GM21423 (cell line): ENCODE results near the gene PAGE1.
"Not testable (repeated sequence)": the region's sequence is repeated elsewhere in the genome, so short reads cannot be mapped to it uniquely, and the experiment has no call there.

Experiments used
- ATAC-seq: cut with Tn5 transposase; IDR thresholded peaks from one replicate; pipeline ENCODE4 v1.9.1; 2021; ENCODE audit warnings: mild to moderate bottlenecking, moderate library complexity; ENCODE audit not compliant: unreplicated experiment

Gene PAGE1, protein sequence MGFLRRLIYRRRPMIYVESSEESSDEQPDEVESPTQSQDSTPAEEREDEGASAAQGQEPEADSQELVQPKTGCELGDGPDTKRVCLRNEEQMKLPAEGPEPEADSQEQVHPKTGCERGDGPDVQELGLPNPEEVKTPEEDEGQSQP

GRCh38 chrX:49695276-49696180 lies at the start of gene PAGE1:
TSS of gene PAGE1 (minus strand) at chrX:49695984. CDS start at chrX:49694770, 1,214 bp downstream.
- ATAC-seq: no peak

DNA sequence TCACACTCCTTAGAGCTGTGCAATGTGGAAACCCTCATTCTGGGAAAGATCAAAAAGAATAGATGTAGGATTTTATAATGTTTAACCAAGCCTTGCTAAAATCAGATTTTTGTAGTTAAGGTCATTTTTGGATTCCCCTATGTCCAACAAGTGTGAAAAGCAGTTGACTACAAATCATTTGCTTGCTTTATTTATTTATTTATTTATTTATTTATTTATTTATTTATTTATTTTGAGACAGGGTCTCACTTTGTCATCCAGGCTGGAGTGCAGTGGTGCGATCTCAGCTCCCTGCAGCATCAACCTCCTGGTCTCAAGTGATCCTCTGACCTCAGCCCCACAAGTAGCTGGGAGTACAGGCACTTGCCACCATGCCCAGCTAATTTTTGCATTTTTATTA lies 45.7 kb upstream of the PAGE1 start:
- not testable (repeated sequence) for ATAC-seq

DNA sequence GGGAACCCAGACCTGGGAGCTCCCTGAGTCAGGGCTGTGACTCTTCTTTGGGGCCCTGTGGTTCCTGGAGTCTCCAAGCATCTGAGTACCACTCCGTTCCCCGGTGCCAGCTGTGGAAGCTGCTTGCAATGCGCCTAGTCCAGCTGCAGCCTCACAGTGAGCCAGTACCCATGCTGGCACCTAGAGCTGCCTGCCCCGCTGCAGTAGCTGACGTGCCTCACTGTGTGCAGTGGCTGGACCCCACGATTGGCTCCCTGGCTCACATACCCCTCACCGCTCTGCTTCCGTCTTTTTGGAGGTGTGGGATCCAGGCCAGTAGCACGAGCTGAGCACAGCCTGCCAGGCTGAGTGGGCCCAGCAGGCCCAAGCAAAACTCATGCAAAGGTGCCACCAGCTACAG lies 32.1 kb upstream of the PAGE1 start:
- no peak for ATAC-seq

DNA sequence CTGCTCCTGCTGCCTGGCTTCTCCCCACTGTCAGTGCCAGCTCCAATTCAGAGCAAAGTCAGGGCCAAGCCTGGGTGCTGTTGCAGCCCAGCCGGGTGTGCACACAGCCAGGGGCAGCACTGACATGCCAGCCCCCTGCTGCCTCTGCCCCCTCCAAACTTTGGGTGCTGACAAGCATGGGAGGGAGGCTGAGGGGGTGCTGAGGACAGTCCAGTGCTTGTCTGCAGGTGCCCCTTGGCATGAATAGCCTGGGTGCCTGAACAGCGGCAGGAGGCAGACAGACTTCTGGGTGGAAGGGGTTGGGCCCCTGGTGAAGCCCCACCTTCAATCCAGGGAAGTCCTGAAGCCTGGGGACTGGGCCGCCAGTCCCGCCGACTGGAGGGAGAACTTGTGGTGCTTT lies 31.2 kb upstream of the PAGE1 start:
- ATAC-seq: no peak

- ATAC-seq: no peak
Measured at GRCh38 chrX:49725923-49726904, 30.4 kb upstream of the PAGE1 start.

DNA sequence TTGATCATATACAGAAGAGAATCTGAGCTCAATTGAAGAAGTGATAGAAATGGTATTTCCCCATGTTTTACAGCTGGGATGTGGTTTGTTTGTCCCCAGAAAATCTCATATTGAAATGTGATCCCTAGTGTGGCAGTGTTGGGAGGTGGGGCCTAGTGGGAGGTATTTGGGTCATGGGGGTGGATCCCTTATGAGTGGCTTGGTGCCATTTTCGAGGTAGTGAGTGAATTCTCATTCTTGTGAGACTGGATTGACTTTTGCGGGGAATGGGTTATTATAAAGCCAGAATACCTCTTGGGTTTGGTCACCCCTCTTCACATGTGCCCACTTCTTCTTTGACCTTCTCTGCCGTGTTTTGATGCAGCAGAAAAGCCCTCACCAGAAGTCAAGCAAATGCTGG lies 29.6 kb upstream of the PAGE1 start:
- no peak for ATAC-seq

- ATAC-seq: not testable (repeated sequence)
Measured at GRCh38 chrX:49720106-49720505, 24.3 kb upstream of the PAGE1 start.

DNA sequence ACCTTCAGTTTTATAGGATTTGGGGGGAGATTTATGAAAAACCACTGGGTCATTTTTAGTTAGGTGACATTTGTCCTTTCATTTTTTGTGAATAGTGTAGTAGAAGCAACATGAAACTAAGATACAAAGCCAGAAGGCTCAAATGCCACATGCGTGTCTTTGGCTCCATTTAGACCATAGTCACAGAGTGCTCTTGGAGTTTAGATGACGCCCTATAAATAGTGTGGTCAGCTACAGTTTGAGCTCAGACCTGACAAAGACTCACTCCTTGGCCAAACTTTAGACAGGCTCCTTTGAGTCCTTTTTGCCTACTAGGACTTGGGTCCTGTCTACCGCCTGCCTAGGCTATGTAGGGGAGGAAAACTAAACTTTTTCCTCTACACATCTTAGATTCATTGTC lies 16.8 kb upstream of the PAGE1 start:
- no peak for ATAC-seq

- ATAC-seq: no peak
Measured at GRCh38 chrX:49710744-49711319, 15.0 kb upstream of the PAGE1 start.

DNA sequence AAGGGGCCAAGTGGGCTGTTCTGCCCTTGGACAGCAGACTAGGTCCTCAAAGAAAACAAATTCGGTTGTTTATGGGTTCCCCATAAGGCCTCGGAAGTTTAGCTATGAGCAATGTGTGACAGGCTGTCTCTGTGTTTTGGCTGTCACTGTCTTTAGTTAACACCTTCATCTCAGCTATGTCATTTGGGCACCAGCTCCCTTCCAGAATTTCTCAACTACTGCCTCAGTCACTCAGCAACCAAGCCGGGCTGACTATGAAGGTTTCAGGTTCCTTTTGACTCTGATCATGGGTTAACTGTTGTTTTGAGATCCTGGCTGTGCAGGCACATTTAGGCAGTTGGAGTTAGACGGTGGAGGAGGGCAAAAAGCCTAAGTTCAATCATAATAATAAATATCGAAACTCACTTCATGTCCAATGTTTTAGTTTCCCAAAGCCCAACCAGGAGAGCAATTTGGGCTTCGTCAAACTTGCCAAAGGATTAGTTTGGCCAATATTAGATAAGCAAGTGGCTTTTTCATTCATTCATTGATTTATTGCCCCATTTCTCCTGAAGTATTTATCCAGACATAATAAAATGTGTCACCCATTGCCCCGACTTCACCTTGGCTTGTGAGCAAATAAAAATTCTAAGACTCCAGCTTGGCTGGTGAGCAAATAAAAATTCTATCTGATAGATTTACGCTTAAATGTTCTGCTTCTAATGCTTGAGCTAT lies 9.1 kb upstream of the PAGE1 start:
- ATAC-seq: no peak

- no peak for ATAC-seq
Measured at GRCh38 chrX:49701933-49702332, 6.1 kb upstream of the PAGE1 start.

DNA sequence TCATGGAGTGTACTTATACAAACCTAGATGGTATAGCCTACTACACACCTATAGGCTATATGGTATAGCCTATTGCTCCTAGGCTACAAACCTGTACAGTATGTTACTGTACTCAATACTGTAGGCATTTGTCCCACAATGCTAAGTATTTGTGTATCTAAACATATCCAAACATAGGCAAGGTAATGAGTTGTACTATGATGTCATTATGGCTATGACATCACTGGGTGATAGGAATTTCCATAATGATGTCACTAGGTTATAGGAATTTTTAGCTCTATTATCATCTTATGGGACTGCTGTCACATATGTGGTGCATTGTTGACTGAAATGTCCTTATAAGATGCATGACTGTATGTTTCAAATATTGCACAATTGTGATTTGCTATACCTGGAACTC lies 5.5 kb upstream of the PAGE1 start:
- no peak for ATAC-seq

- ATAC-seq: no peak
Measured at GRCh38 chrX:49675075-49675719, 20.6 kb downstream of the PAGE1 start.

DNA sequence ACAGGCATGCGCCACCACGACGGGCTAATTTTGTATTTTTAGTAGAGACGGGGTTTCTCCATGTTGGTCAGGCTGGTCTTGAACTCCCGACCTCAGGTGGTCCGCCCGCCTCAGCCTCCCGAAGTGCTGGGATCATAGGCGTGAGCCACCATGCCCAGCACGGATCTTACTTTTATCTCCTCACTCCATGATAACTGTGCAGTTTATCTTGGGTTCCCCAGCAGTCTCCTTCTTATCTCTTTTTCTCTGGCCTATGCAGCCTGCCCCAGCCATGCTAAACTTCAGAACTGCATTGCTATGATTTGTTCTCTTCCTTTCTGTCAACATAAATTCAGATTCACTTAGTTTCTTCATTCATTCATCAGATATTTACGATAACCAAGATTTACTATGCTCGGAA lies 22.4 kb downstream of the PAGE1 start:
- no peak for ATAC-seq

GRCh38 chrX:49664824-49665223 lies 31.0 kb downstream of the PAGE1 start:
- ATAC-seq: no peak

DNA sequence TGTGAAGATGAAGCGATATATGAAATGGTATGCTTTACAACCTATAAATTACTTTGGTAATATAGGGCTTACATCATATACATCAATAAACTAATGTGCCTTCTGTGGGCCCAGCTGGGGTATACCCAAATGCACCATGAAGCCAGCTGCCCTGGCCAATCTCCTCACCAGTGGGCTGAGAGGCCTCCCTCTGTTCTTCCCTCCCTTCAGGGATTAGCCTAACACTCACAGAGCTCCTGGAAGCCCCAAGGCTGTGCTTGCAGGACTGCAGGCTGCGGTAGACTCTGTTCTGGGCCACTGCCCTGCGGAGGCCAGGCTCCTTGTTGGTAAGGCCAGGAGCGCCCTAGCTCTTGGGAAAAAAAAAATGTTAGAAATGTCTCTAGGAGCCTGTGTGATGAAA lies 33.9 kb downstream of the PAGE1 start:
- no peak for ATAC-seq

DNA sequence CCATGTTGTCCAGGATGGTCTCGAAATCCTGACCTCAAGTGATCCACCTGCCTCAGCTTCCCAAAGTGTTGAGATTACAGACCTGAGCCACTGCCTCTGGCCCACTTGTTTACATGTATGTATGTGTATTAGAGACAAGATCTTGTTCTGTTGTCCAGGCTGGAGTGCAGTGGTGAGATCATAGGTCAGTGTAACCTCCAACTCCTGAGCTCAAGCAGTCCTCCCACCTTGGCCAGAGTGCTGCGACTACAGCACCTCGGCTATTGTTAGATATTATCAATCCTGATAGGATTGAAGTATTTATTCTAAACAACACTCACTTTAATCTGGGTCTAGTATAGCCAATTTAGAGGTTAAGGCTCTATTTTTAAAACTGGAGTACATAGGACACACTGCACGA lies 36.0 kb downstream of the PAGE1 start:
- ATAC-seq: no peak

- no peak for ATAC-seq
Measured at GRCh38 chrX:49656533-49656932, 39.3 kb downstream of the PAGE1 start.

GRCh38 chrX:49644991-49645637 lies 50.7 kb downstream of the PAGE1 start:
- no peak for ATAC-seq
